Lung (tissue), 12 donors: Measurements from ENCODE around the gene CD34. TPM values are rescaled to one million over a fixed set of nuclear protein-coding genes. Genes with fewer than 3 reads are reported as not detected.
A peak's percentile ranks its signal among the peaks of the same experiment; 100 is the strongest.
"Not testable (repeated sequence)": the region's sequence is repeated elsewhere in the genome, so short reads cannot be mapped to it uniquely, and the experiment has no call there.

ENCODE experiments used
- ATAC-seq: fragments of 200-7000 bp; cut with Tn5 transposase; one replicate; pipeline ENCODE4 v1.9.1; 2020; ENCODE audit warnings: moderate number of reproducible peaks; ENCODE audit not compliant: insufficient read depth, low FRiP score
- DNase-seq, 3 donors: peaks; one replicate each; pipeline ENCODE4 v3.0.0-alpha.2; 2013 to 2017
- H3K27ac ChIP-seq, 2 donors: one replicate each; pipeline ENCODE4 v1.5.1; 2013; ENCODE audit warnings: mild to moderate bottlenecking in 2 of 2, moderate library complexity in 2 of 2, control low read depth in 1 of 2, inconsistent platforms in 1 of 2, low read depth in 1 of 2, low read length in 1 of 2
- H3K27me3 ChIP-seq, 3 donors: one replicate each; pipeline ENCODE4 v1.5.1; 2013; ENCODE audit warnings: low read length in 2 of 3; ENCODE audit not compliant: control insufficient read depth in 3 of 3, insufficient read depth in 3 of 3
- H3K36me3 ChIP-seq, 4 donors: one replicate each; pipeline ENCODE4 v1.5.1; 2013; ENCODE audit warnings: low read length in 4 of 4, mild to moderate bottlenecking in 1 of 4, moderate library complexity in 1 of 4; ENCODE audit not compliant: control insufficient read depth in 4 of 4, insufficient read depth in 4 of 4
- H3K4me1 ChIP-seq, 5 donors: one replicate each; pipeline ENCODE4 v1.5.1; 2013; ENCODE audit warnings: low read length in 5 of 5, mild to moderate bottlenecking in 2 of 5, moderate library complexity in 1 of 5; ENCODE audit not compliant: control insufficient read depth in 5 of 5, insufficient read depth in 5 of 5
- H3K4me3 ChIP-seq: one replicate; pipeline ENCODE4 v1.5.1; 2013; ENCODE audit warnings: mild to moderate bottlenecking, control low read depth, moderate library complexity
- H3K9ac ChIP-seq, 2 donors: one replicate each; pipeline ENCODE4 v1.5.1; 2013; ENCODE audit warnings: low read length in 2 of 2, control low read depth in 1 of 2; ENCODE audit not compliant: insufficient read depth in 1 of 2
- H3K9me3 ChIP-seq, 4 donors: one replicate each; pipeline ENCODE4 v1.5.1; 2013; ENCODE audit warnings: low read length in 3 of 4, mild to moderate bottlenecking in 1 of 4, moderate library complexity in 1 of 4; ENCODE audit not compliant: control insufficient read depth in 4 of 4, insufficient read depth in 3 of 4
- WGBS, 2 donors: extraction: QIAGEN DNeasy Blood & Tissue Kit; methylation state at CpG; one replicate each; pipeline ENCODE4 v1.1.7; 2013; 5-methylcytosine and 5-hydroxymethylcytosine counted together
- polyA plus RNA-seq, 2 donors: library from polyadenylated mRNA; stranded (reverse); fragments of 200-250 nt; gene quantifications; one replicate each; pipeline ENCODE4 v1.2.1, GENCODE V29; 2013
- total RNA-seq, 2 donors: library from RNA; depleted of rRNA in 1 of 2; stranded (reverse); fragments of >200 nt in 1 of 2; gene quantifications; one replicate each; pipeline ENCODE4 v1.2.1, GENCODE V29; 2014 to 2021
- TF ChIP-seq, protein P1 (sequence below): IDR thresholded peaks from 2 replicates; pipeline ENCODE4 v1.5.1; 2012; ENCODE audit warnings: mild to moderate bottlenecking; ENCODE audit errors: control extremely low read depth, extremely low read depth
- donor health status: control.
- donor health status: control.
- donor health status: Bipolar disorder and iron deficiency.
- donor health status: healthy.
- donor health status: DM: yes; HTN: yes; CAD: no.

CD34 gene
- total and polyA plus RNA-seq, 4 donors: 23.6 to 81.9 (median 37.1) TPM

- H3K4me3 ChIP-seq: no peak overlapping the region
- peaks cover 0 to 3% (median 0%) of the 10 kb centered on the region in 3 donors for H3K27me3 ChIP-seq
- no peak for DNase-seq
- no peak overlapping the region for H3K27ac ChIP-seq
- no peaks in the 10 kb centered on the region for H3K36me3 ChIP-seq
- 94 to 97% methylated on average over 1 of the region's 1 CpG for WGBS, 2 donors
- no peak overlapping the region for H3K9ac ChIP-seq
- H3K9me3 ChIP-seq: no peaks in the 10 kb centered on the region
- H3K4me1 ChIP-seq: peaks cover 4 to 34% (median 21%) of the 10 kb centered on the region in 5 donors
- TF ChIP-seq, protein P1, sequence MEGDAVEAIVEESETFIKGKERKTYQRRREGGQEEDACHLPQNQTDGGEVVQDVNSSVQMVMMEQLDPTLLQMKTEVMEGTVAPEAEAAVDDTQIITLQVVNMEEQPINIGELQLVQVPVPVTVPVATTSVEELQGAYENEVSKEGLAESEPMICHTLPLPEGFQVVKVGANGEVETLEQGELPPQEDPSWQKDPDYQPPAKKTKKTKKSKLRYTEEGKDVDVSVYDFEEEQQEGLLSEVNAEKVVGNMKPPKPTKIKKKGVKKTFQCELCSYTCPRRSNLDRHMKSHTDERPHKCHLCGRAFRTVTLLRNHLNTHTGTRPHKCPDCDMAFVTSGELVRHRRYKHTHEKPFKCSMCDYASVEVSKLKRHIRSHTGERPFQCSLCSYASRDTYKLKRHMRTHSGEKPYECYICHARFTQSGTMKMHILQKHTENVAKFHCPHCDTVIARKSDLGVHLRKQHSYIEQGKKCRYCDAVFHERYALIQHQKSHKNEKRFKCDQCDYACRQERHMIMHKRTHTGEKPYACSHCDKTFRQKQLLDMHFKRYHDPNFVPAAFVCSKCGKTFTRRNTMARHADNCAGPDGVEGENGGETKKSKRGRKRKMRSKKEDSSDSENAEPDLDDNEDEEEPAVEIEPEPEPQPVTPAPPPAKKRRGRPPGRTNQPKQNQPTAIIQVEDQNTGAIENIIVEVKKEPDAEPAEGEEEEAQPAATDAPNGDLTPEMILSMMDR: no peak
- ATAC-seq: no peak
Measured at GRCh38 chr1:207926984-207927383, 16.1 kb upstream of the CD34 start.

DNA sequence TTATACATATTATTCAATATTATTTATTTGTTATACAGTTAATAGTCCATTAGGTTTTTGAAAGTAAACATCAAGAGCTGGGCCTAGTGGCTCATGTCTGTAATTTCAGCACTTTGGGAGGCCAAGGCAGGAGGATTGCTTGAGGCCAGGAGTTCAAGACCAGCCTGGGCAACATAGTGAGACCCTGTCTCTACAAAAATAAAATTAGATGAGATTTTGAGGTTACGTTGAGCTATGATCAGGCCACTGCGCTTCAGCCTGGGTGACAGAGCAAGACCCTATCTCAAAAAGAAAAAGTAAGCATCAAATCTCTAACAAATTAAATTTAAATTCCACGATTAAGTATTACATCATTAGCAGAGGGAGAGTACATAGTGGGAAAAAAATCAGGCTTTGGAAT is 15.0 kb upstream of the CD34 start:
- H3K27ac ChIP-seq, H3K9me3 ChIP-seq, ATAC-seq, H3K9ac ChIP-seq, DNase-seq, H3K4me3 ChIP-seq, H3K27me3 ChIP-seq, H3K36me3 ChIP-seq: not testable (repeated sequence)
- 94 to 98% methylated on average over 3 of the region's 3 CpGs for WGBS, 2 donors
- H3K4me1 ChIP-seq: peaks cover 4 to 44% (median 21%) of the 10 kb centered on the region in 5 donors

DNA sequence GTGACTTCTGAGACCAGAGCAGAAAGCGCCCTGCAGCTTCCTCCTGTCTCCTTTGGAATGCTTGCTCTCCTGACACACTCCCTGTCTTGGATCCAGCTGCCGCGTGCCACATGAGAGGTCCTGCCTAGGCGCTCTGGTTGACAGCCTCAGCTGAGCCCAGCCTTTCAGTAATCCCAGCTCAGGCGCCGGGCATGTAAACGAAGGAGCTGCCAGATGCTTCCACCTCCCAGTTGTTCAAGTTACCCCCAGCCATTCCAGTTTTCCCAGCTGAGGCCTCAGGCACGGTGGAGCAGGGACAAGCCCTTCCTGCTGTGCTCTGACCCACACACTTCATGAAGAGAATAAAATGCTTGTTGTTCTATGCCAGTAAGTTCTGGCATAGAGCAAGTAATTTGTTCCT is 14.3 kb upstream of the CD34 start:
- WGBS, 2 donors: 37 to 56% methylated on average over 8 of the region's 8 CpGs
- TF ChIP-seq, protein P1: no peak
- Histone ChIP-seq H3K27me3 (peaks cover 0 to 3% (median 0%) of the 10 kb centered on the region in 3 donors), H3K9ac (no peak overlapping the region), H3K36me3 (no peaks in the 10 kb centered on the region), H3K27ac (peak overlapping the region in 1 of 2 donors; percentile 87), H3K4me3 (no peak overlapping the region), H3K9me3 (no peaks in the 10 kb centered on the region), H3K4me1 (peaks cover 4 to 52% (median 21%) of the 10 kb centered on the region in 5 donors)
- ATAC-seq: no peak
- peak; percentile 91 to 95 (median 94) for DNase-seq

- peak in 1 of 3 donors; percentile 43 for DNase-seq
- Histone ChIP-seq H3K9ac (no peak overlapping the region), H3K27me3 (peaks cover 0 to 3% (median 0%) of the 10 kb centered on the region in 3 donors), H3K27ac (peak overlapping the region in 1 of 2 donors; percentile 40), H3K4me1 (peaks cover 11 to 67% (median 35%) of the 10 kb centered on the region in 5 donors), H3K4me3 (no peak overlapping the region), H3K36me3 (no peaks in the 10 kb centered on the region), H3K9me3 (no peaks in the 10 kb centered on the region)
- WGBS, 2 donors: 14 to 38% methylated on average over 7 of the region's 7 CpGs
- no peak for ATAC-seq
- TF ChIP-seq, protein P1: no peak
Measured at GRCh38 chr1:207923561-207923960, 12.6 kb upstream of the CD34 start.
